GM19240 (cell line): ENCODE results near the gene TNC.
"Not testable (repeated sequence)": the region's sequence is repeated elsewhere in the genome, so short reads cannot be mapped to it uniquely, and the experiment has no call there.

Experiments used
- DNase-seq: peaks from one replicate; pipeline ENCODE4 v3.0.0; 2011; ENCODE audit warnings: low spot score; ENCODE audit not compliant: insufficient read length

The TNC gene

DNA sequence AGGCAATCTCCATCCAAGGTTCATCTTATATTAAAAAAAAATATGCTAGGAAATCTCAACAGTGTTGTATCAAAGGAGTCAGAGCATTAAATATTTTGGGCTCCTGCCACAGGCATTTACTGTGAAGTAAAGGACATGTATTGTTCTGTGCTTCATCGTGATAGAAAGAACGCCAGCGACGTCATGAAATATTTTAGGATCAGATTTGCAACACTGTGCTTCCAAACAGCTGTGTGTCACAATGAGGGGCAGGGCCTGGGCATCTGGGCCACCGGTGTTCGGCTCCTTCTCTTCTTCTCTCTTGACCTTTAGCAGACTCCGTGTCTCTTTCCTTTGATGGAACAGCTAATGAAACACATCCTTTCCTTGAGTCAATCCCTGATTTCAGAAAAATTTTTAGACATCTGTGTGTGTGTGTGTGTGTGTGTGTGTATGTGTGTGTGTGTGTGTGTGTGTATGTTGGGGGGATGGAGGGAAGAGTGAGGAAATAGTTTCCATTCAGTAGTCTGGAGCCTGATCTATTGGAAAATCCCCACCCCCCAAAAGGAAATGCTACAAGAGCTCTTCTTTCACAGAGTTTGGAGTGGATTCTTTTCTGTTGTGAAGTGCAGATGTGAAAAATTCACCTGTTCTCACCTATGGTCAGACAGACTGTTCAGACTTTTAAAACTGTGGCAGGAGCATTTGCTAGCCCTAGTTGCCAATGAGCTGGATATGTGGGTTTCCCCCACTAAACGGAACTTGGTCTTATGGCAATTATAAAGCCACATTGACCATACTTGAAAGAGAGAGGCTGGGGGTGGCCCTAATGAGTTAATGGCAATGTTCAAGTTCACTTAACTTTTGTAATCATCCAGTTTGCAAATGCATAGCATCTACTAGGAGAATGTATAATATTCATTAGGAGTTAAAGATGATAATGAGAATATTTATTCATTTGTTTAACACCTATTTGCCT lies 18.1 kb upstream of the TNC start:
- no peak for DNase-seq

DNA sequence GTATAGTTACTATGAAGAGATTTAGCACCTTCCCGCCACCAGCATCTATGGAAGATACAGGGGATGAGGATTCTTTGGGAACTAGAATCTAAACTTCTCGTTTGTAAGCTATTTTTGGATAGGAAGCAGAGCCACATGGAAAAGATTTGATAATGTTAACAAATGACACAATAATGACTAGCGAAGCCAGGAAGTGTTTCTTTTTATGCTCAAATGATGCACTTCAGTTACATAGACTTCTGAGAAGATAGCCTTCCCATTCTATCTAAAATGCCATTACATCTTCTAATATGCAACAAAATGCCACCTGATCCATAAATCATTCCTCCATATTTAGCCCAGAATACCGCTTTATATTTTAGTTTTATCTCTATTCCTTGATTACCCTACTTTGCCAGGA lies 17.0 kb upstream of the TNC start:
- DNase-seq = no peak

DNA sequence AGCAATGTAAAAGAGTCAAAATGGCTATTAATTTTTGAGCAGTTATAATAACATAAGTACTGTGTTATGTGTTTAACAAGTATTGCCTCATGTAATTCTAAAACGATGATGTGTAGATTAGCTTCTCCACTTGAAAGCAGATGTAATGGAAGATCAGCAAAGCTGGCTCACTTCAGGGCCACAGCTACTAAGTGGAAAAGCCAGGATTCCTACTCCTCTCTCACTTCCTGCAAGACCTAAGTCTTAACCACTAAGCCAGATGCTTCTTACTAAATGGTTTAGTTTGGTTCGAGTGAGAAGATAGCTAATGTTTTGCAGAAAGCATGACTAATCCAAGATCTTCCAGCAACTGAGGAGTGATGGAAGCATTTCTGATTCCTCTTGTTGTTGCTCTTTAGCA lies 15.7 kb upstream of the TNC start:
- no peak for DNase-seq

DNA sequence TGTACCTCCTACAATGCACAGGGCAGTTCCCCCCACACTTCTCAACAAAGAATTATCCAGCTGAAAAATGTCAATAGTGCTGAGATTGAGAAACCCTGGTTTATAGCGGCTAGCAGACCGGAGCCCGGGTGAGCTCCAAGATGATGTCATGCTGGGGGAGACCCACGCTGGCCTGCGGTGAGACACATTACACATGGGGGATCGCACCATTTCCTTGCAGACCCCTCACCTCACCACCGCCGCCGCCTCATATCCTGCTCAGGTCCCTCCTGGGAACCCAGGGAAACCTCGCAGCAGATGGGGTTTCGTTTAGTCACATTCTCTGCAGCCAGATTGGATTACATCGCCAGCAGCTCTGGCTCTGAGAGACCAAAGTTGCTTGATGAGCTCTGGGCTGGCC lies 14.7 kb upstream of the TNC start:
- no peak for DNase-seq

DNA sequence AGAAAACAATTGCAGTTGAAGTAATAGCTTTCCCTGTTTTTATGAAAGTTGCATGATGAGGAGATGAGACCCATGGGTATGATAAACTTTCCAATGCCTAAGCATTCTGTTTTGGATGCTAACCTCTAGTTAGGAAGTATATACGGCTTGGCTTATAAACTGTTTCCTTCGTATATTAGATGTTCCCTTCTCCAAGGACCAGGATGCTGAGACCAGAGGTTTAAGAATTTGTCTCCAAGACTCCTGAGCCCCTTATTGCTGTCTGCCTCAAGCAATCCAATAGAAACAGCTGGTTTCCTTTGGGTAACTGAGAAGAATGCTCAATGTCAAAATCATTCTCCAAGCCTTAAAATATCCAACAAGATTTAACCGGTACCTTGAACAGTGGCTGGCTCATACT lies 12.2 kb upstream of the TNC start:
- no peak for DNase-seq

DNA sequence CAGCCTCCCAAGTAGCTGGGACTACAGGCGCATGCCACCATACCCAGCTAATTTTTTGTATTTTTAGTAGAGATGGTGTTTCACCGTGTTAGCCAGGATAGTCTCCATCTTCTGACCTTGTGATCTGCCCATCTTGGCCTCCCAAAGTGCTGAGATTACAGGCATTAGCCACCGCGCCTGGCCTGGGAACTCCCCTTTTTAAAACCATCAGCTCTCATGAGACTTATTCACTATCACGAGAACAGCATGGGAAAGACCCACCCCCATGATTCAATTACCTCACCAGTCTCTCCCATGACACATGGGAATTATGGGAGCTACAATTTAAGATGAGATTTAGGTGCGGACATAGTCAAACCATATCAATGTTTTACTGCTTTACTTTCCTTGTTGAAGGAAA lies 10.8 kb upstream of the TNC start:
- DNase-seq = not testable (repeated sequence)

DNA sequence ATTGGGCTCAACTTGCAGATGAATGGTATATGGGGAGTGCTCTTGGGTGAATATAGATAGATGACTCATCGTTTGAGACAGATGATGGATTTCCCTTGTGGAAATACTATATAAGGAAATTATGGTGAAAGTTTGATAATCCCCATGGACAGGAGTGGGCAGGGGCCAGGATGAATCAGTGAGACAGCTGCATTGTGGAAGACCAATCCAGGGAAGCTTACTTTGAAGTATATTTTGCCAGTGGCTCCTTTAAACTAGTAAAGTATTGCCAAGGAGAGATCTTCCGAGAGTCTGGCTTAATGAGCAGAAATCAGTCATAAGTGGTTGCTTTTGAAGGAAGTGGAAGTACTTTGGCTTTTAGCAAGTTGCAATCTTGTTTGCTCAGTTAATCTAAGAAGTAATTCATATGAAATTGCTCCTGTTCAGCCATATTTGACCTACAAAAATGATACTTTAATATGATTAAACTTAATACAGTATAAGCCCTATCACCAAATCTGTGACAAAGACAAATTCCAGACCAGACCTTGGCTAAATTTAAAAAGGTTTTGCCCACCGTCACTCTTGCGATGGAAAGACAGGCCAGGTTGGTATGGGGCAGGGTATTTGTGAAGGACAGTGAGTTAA lies 9.3 kb upstream of the TNC start:
- no peak for DNase-seq

DNA sequence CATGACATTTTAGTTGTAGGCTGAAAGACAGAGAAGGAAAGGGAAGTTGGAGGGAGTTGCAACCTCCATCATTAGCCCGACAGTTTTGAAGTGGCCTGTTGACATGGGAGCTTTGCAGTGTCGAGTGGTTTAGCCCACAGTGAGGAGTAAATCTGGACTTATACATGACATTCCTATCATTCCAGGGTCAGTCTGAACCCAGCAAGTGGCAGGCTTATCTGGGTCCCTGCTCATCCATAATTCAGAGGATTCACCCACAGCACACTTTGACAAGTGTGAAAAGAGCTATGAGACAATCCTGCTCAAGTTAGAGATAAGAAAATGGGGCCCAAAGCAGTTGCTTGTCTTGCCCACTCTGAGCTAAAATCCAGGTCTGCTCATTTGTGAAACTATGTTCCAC lies 8.4 kb upstream of the TNC start:
- DNase-seq = no peak

DNA sequence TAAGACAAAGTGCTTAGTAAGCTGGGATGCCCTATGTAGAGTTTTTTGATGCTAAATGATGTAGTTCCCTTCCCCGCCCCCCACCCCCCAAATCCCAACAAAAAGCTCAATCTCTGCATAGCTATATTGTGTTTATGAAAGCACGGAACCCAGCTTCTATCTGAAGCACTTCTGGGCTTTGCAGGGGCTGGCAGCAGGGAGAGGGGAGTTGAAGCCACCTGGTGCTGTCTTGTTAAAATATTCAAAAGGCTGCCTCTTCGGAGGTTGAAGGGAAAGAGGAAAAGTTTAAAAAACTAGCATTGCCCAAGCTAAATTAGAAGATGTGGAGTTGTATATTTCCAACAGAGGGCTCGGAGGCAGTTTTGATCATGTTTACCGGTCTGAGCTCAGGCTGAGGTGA lies 5.0 kb upstream of the TNC start:
- DNase-seq = no peak

DNA sequence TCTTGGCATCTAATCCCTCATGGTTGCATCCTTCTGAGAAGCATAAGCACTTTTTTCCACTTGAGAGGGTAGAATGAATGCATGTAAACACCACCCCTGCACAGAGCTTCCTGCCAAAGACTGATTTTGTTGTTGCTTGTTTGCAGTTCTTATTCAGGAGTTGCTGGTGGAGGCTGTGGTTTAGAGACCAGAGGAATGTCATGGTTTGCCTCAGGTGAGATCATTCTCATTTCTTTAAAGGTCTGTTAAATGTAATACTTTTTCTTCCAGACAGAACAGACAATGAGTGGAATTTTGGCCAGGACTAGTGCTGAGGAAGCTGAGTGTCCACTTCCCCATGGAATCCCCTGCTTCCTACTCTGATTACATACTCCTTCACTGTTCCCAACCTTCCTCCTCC lies 3.2 kb upstream of the TNC start:
- no peak for DNase-seq

DNA sequence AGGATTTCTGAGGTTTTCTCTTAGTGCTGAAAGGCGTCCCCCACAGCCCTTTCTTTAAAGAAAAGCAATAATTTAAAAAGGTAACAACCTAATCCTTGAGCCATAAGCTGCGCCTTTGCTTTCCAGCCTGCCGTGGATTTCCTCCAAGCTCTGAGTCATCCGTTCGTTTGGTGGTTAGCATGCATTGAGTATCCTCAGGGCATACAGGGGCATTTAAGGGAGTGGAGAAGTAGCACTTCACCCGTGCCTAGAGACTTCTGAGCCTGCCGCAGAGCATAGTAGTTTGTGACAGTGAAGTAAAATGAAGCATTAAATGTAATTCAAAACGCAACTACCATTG lies 892 bp upstream of the TNC start:
- DNase-seq = no peak

DNA sequence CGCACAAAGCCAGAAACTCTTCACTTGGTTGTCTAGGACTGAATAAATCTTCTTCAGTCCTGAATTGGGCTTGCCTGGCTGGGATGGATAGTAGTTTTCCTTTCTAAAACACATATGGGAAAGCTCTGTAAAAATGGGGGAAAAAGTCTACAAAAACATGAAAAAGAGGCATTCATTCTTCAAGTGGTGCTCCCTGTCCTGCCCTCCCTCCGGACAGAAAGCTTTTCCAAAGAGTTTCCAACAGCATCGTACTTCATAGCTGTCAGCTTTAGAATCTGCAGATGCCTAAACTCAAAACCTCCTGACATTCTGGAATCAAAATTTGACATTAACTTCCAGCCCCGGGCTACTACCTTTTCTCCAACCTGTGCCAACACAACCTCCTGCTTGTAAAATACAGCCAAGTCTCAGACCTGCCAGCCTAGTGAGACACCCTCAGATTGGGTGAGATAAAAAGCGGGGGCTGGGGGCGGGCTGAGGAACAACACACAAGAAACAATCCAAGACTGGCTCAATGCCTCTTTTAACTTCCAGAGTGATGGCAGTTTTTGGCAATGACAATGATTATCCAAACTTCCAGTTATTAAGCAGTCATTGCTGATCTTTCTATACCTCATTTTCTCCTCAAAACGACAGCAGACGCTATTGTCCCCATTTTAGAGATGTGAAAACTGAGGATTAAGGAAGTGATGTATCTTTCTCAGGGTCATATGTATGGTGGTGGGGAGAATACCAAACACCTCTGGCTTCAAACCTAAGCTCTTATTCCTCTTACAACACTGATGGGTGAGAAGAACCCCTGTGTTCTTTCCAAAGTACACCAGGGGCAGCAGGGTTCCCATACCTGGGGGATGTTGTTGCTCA lies 1.3 kb downstream of the TNC start:
- DNase-seq = no peak

DNA sequence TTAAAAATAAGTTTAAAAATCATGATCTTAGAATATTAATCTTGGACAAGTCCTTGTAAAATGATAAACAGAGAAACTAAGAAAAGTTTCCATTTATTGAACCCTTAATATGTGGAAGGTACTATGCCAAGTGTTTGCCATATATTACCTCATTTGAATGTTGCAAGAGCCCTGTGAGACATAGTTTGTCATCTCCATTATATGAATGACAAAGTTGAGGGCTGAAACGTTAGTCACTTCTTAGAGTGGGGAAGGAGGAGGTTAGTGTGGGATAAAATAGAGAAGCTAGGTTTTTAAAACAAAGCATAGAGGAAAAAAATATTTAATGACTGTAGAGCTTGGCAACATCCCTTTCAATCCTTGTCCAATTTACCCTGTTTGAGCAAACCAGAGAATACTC lies 2.0 kb downstream of the TNC start:
- DNase-seq = no peak

DNA sequence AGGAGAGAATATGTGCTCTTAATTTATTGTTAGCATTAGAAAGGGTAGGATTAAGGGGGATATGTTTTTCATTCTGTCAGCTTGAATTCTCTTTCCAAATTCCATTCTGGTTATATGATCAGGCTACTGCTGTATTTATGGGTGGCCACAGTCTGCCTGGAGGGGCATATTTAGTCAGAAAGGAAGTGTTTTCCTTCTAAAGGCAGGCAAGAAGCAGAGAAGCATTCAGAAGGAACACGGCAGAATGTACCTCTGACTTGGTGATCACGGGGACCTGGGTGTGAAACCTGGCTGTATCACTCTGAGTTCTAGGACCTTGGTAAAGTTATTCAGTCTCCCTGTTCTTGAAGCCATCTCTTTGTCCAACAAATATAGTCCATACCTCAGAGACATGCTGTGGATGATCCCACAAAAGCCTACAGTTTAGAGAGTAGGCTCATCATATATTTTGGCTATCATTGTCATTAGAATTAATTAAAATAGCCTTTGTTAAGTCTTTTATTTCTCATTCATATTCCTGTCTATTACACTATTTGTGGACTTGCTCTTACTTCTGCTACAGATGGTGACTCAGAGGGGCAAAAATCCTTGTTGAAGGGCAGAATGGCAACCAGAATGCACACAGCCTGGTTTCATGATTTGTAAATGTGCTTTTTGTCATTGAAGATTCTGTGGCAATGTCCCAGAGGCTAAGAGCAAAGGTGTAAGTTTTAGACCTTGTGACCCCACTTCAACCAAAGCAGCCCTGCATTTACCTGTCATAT lies 2.7 kb downstream of the TNC start:
- no peak for DNase-seq

DNA sequence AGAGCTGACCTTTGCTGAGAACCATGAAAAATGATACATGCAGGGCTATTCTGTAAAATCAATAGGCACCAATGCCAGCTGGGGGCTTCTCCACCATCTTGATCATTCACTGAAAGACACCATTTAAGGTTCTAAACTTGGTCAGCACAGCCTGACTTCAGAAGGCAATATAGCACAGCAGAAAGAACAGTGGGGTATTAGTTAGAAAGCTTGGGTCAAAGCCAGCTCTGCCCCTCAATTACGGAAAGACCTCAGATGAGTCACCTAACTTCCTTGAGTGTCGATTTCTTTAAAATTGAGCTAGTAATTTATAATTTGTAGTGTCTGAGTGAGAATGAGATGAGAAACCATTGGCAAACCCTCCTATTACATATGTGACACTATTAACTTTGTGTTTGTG lies 3.4 kb downstream of the TNC start:
- DNase-seq = no peak

DNA sequence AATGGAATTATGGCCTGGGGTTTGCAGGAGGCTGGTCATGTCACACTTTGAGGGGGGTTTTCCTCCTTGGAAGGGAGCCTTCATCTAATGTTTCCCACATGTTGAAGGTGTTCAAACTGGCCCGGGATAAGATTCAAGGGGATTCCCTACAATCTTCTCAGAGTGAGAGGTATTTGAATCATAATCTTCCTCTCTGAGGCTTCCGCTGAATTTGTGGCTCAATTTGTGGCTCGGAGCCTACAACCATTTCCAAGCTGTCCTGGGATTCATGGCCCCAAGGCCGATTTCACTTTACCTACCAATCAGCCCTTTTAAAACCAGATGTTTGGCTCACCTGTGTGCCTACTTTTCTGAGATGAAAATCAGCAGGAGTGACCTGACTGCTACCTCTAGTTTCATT lies 3.9 kb downstream of the TNC start:
- no peak for DNase-seq

DNA sequence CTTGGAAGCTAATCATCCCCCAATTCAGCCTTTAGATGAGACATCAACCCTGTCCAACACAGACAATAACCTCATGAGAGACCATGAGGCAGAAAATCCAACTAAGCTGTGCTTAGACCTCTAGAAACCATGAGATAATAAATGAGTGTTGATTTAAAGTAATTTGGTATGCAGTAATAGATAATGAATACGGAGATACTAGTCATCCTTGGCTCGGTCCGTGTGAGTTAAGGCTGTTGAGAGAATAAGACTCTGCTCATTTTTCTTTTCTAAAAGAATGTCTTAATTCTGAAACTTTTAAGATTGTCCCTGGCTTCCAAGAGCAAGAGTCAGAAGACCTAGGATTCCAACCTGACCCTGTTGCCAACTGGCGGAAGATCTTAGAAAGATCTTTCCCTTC lies 6.1 kb downstream of the TNC start:
- no peak for DNase-seq

DNA sequence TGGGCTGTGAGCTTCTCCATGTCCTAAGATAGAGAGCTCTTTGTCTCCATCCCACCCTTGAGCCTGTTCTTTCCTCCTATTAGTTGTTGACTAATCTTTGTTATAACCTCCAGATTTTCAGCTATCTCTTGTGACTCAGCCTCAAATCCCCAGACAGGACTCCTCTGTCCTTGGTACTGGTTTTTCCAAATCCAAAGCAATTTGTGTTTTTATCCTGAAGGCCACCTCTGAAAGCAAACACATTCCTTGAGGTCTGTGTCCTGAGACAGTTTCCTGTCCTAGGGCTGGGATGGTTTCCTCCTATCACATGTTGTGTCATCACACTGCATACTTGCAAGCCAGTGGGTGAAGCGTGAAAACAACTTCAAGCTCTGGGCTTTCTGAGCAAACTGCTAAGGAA lies 8.5 kb downstream of the TNC start:
- no peak for DNase-seq

DNA sequence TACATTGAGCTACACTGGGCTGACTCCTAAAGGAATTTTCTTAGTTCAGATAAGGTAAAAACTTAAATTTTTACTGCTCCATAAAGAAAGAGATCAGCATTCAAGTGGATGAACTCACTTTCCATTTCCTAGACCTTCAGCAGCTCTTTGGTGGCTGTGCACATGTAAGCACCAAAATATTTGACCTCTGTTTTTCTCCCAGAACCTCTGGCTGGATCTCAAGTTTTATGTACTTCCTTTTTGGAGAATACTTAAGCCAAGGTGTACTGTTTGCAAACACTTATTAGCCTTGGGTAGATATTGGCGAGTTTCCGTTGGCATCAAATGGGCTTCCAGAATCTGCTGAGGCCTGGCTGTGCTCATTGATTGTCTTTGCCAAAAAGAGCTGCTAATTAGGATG lies 10.3 kb downstream of the TNC start:
- DNase-seq = no peak

DNA sequence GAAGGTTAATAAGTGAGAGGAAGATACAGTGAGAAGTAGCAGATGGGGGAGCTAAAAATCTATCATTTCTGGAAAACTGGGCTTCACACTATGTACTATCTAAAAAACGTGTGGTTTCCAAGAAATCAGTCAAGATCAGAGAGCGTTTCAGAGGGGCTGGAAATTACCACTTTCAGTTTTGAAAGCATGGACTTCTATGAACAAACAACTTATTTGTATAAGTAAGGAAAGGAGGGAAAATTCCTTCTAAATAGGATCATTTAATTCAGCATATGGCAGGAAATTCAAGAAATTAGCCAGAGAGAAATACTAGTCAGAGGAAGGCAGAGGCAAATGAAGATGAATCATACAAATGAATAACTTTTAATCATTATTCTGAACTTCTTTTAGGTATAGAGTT lies 11.3 kb downstream of the TNC start:
- no peak for DNase-seq

DNA sequence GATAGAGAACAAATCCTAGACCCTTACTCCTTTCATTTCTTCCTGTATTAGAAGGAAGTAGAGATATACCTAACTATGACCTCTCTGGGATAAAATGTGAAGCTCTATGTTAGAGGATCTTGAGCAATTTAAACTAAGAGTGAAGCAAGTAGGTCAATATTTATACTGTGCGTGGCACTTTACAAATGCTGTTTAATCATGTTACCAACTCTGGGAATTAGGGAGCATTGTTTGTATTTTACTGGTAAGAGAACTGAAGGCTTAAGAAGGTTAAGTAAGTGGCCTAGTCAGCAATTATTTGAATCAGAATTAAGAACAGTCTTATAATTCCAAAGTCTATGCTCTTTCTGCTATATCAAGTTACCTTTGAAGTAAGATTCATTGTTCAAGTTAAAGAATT lies 12.0 kb downstream of the TNC start:
- no peak for DNase-seq

DNA sequence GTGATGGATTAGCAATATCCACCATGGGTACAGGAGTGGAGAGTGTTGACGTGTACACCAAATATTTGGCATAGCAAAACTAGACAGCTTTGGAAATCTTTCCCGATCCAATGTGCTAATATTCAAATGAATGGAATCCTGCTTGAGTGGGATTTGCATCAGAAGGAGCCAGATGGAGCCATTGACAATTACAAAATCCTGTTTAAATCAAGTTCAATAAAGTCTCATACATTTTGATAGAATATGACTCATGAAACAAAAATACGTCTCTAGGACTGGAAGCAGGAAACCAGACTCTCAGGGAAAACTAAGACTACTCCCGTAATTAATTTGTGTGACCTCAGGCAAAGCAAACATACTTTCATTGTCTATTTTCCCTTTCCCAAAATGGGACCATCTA lies 13.0 kb downstream of the TNC start:
- no peak for DNase-seq
